Measurements from ENCODE around the gene SLC39A3. TPM values are rescaled to one million over a fixed set of nuclear protein-coding genes. Genes with fewer than 3 reads are reported as not detected.
A peak's percentile ranks its signal among the peaks of the same experiment; 100 is the strongest.
"Not testable (repeated sequence)": the region's sequence is repeated elsewhere in the genome, so short reads cannot be mapped to it uniquely, and the experiment has no call there.

Gene SLC39A3
- polyA plus RNA-seq, 4 donors = 10.7 to 39.1 (median 15.1) TPM

DNA sequence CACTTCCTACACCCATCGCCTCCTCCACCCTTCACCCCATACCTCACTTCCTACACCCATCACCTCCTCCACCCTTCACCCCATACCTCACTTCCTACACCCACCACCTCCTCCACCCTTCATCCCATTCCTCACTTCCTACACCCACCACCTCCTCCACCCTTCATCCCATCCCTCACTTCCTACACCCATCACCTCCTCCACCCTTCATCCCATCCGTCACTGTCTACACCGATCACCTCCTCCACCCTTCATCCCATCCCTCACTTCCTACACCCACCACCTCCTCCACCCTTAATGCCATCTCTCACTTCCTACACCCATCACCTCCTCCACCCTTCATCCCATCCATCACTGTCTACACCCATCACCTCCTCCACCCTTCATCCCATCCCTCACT, 26.6 kb downstream of the SLC39A3 start:
- FAIRE-seq; H3K36me3 ChIP-seq (ENCODE audit: control insufficient read depth in 3 of 3, insufficient read depth in 2 of 3, low read depth in 1 of 3, low read length in 3 of 3); H3K27ac ChIP-seq (ENCODE audit: low read depth in 1 of 3, low read length in 2 of 3); DNase-seq; H3K4me3 ChIP-seq (ENCODE audit: low read depth in 1 of 3, low read length in 3 of 3); H3K4me1 ChIP-seq (ENCODE audit: control insufficient read depth in 3 of 3, insufficient read depth in 2 of 3, low read depth in 1 of 3, low read length in 2 of 3): not testable (repeated sequence)
- Histone ChIP-seq H3K9me3 (ENCODE audit: control insufficient read depth in 2 of 2, insufficient read depth in 1 of 2, low read depth in 1 of 2, low read length in 1 of 2) (peaks cover 0 to 17% of the 10 kb centered on the region in 2 donors), H3K27me3 (ENCODE audit: control insufficient read depth in 3 of 3, insufficient read depth in 3 of 3, low read length in 3 of 3) (peaks cover 0 to 14% (median 3%) of the 10 kb centered on the region in 3 donors)
- 84 to 100% (median 92%) methylated on average over 3 of the region's 3 CpGs for WGBS, 3 donors

DNA sequence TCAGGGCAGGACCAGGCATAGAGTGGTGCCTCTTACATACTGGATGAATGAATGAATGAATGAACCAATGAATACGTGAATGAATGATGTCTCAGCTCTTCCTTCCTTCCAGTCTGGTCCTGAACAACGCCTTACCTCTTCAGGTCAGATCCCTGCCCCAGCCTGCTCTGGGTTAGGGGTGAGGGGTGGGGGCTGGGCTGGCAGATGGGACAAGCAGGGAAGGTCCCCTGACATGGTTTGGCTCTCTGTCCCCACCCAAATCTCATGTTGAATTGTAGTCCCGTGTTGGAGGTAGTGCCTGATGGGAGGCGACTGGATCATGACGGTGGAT, 28.0 kb downstream of the SLC39A3 start:
- Histone ChIP-seq H3K4me1 (ENCODE audit: control insufficient read depth in 3 of 3, insufficient read depth in 2 of 3, low read depth in 1 of 3, low read length in 2 of 3) (no peaks in the 10 kb centered on the region), H3K4me3 (ENCODE audit: low read depth in 1 of 3, low read length in 3 of 3) (no peak overlapping the region), H3K9me3 (ENCODE audit: control insufficient read depth in 2 of 2, insufficient read depth in 1 of 2, low read depth in 1 of 2, low read length in 1 of 2) (peaks cover 0 to 17% of the 10 kb centered on the region in 2 donors), H3K36me3 (ENCODE audit: control insufficient read depth in 3 of 3, insufficient read depth in 2 of 3, low read depth in 1 of 3, low read length in 3 of 3) (no peaks in the 10 kb centered on the region), H3K27ac (ENCODE audit: low read depth in 1 of 3, low read length in 2 of 3) (no peak overlapping the region), H3K27me3 (ENCODE audit: control insufficient read depth in 3 of 3, insufficient read depth in 3 of 3, low read length in 3 of 3) (peaks cover 0 to 8% (median 3%) of the 10 kb centered on the region in 3 donors)
- DNase-seq = no peak
- WGBS, 3 donors = 75 to 77% (median 77%) methylated on average over 5 of the region's 5 CpGs
- no peak for FAIRE-seq

DNA sequence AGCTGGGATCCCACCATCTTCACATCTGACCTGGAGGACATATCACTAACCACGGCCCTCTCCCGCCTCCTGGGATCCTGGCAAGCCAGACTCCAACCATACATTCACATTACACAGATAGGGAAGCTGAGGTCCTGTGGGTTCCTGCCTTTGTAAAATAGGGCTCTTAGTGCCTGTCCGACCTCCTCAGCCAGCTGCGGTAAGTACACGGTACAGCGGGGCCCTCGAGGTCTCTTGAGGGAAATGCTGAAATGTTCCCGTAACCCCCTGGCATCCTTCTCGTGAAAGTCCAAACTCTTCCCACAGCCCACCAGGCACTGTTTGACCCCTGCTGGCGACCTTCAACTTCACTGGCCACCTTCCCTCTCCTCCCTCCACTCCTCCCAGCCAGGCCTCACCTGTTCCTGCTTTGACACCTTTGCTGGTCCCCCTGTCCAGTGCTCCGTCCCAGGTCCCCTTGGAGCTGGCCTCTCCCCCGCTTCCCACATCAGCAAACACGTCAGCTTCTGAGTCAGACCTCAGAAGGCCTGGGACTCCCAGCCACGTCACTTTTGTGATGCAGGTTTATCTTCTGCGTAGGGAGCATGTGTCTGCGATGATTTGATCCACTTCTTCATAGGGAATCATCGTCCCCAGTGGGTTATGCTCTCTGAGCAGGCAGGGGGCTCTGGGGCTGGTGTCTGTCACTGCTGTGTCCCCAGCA, 28.5 kb downstream of the SLC39A3 start:
- peaks cover 0 to 17% of the 10 kb centered on the region in 2 donors for H3K9me3 ChIP-seq (ENCODE audit: control insufficient read depth in 2 of 2, insufficient read depth in 1 of 2, low read depth in 1 of 2, low read length in 1 of 2)
- no peak overlapping the region for H3K27ac ChIP-seq (ENCODE audit: low read depth in 1 of 3, low read length in 2 of 3)
- H3K27me3 ChIP-seq (ENCODE audit: control insufficient read depth in 3 of 3, insufficient read depth in 3 of 3, low read length in 3 of 3) = peaks cover 0 to 8% (median 3%) of the 10 kb centered on the region in 3 donors
- DNase-seq = no peak
- no peak for FAIRE-seq
- no peaks in the 10 kb centered on the region for H3K4me1 ChIP-seq (ENCODE audit: control insufficient read depth in 3 of 3, insufficient read depth in 2 of 3, low read depth in 1 of 3, low read length in 2 of 3)
- 62 to 68% (median 67%) methylated on average over 17 of the region's 17 CpGs for WGBS, 3 donors
- H3K36me3 ChIP-seq (ENCODE audit: control insufficient read depth in 3 of 3, insufficient read depth in 2 of 3, low read depth in 1 of 3, low read length in 3 of 3) = no peaks in the 10 kb centered on the region
- no peak overlapping the region for H3K4me3 ChIP-seq (ENCODE audit: low read depth in 1 of 3, low read length in 3 of 3)

DNA sequence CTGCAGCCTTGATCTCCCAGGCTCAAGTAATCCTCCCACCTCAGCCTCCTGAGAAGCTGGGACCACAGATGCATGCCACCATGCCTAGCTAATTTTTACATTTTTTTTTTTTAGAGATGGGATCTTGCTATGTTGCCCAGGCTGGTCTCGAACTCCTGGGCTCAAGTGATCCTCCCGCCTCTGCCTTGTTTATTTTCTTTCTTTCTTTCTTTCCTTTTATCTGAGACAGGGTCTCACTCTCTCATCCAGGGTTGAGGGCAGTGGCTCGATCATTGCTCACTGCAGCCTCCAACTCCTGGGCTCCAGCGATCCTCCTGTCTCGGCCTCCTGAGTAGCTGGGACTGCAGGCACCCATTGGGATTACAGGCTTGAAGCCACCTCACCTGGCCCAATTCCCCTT, 33.6 kb downstream of the SLC39A3 start:
- FAIRE-seq (no peak), DNase-seq (no peak)
- no peaks in the 10 kb centered on the region for H3K9me3 ChIP-seq (ENCODE audit: control insufficient read depth in 2 of 2, insufficient read depth in 1 of 2, low read depth in 1 of 2, low read length in 1 of 2)
- H3K27me3 ChIP-seq (ENCODE audit: control insufficient read depth in 3 of 3, insufficient read depth in 3 of 3, low read length in 3 of 3) = peaks cover 0 to 24% (median 0%) of the 10 kb centered on the region in 3 donors
- H3K27ac ChIP-seq (ENCODE audit: low read depth in 1 of 3, low read length in 2 of 3) = no peak overlapping the region
- WGBS, 3 donors = 94 to 97% (median 95%) methylated on average over 5 of the region's 5 CpGs
- H3K4me1 ChIP-seq (ENCODE audit: control insufficient read depth in 3 of 3, insufficient read depth in 2 of 3, low read depth in 1 of 3, low read length in 2 of 3) = peaks cover 0 to 2% (median 0%) of the 10 kb centered on the region in 3 donors
- no peaks in the 10 kb centered on the region for H3K36me3 ChIP-seq (ENCODE audit: control insufficient read depth in 3 of 3, insufficient read depth in 2 of 3, low read depth in 1 of 3, low read length in 3 of 3)
- no peak overlapping the region for H3K4me3 ChIP-seq (ENCODE audit: low read depth in 1 of 3, low read length in 3 of 3)

DNA sequence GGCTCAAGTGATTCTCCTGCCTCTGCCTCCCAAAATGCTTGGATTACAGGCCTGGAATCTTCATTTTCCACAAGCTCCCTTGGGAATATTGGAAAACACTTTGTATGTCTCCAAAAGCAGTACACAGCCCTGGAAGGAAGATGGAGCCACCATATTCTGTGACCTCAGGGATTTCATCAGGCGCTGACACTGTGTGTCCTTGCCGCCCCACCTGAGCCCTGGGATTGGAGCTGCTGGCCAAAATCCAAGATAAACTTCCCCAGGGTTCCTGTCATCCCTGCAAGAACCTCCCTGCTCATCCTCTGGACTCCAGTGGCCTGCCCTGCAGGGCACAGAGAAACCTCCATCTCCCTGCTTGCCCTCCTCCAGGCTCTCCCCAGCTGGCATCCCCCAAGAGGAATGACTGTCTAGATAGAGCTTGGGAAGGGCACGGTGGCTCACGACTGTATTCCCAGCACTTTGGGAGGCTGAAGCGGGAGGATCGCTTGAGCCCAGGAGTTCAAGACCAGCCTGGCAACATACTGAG, 36.1 kb downstream of the SLC39A3 start:
- 74 to 88% (median 79%) methylated on average over 6 of the region's 6 CpGs for WGBS, 3 donors
- DNase-seq (no peak), FAIRE-seq (no peak)
- Histone ChIP-seq H3K9me3 (ENCODE audit: control insufficient read depth in 2 of 2, insufficient read depth in 1 of 2, low read depth in 1 of 2, low read length in 1 of 2) (no peaks in the 10 kb centered on the region), H3K36me3 (ENCODE audit: control insufficient read depth in 3 of 3, insufficient read depth in 2 of 3, low read depth in 1 of 3, low read length in 3 of 3) (no peaks in the 10 kb centered on the region), H3K27me3 (ENCODE audit: control insufficient read depth in 3 of 3, insufficient read depth in 3 of 3, low read length in 3 of 3) (peaks cover 0 to 41% (median 0%) of the 10 kb centered on the region in 3 donors), H3K27ac (ENCODE audit: low read depth in 1 of 3, low read length in 2 of 3) (no peak overlapping the region), H3K4me3 (ENCODE audit: low read depth in 1 of 3, low read length in 3 of 3) (no peak overlapping the region), H3K4me1 (ENCODE audit: control insufficient read depth in 3 of 3, insufficient read depth in 2 of 3, low read depth in 1 of 3, low read length in 2 of 3) (peaks cover 0 to 2% (median 0%) of the 10 kb centered on the region in 3 donors)

DNA sequence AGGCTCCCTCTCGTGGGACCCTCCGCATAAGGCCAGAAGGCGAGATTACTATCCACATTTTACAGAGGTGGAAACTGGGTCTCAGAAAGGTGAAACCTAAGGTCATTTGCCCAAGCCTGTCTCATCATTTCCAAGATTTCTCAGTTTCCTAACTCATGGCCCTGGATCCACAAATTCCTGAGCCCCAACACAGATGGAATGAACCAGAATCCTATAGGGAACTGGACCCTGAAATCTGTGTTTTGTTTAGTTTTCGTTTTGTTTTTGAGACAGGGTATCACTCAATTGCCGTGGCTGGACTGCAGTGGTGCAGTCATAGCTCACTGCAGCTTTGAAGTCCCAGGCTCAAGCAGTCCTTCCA, 36.8 kb downstream of the SLC39A3 start:
- Histone ChIP-seq H3K4me1 (ENCODE audit: control insufficient read depth in 3 of 3, insufficient read depth in 2 of 3, low read depth in 1 of 3, low read length in 2 of 3) (peaks cover 0 to 2% (median 0%) of the 10 kb centered on the region in 3 donors), H3K27ac (ENCODE audit: low read depth in 1 of 3, low read length in 2 of 3) (no peak overlapping the region), H3K9me3 (ENCODE audit: control insufficient read depth in 2 of 2, insufficient read depth in 1 of 2, low read depth in 1 of 2, low read length in 1 of 2) (no peaks in the 10 kb centered on the region), H3K4me3 (ENCODE audit: low read depth in 1 of 3, low read length in 3 of 3) (no peak overlapping the region), H3K36me3 (ENCODE audit: control insufficient read depth in 3 of 3, insufficient read depth in 2 of 3, low read depth in 1 of 3, low read length in 3 of 3) (no peaks in the 10 kb centered on the region), H3K27me3 (ENCODE audit: control insufficient read depth in 3 of 3, insufficient read depth in 3 of 3, low read length in 3 of 3) (peaks cover 0 to 41% (median 0%) of the 10 kb centered on the region in 3 donors)
- WGBS, 3 donors = 72 to 81% (median 79%) methylated on average over 5 of the region's 5 CpGs
- no peak for FAIRE-seq
- DNase-seq = no peak

DNA sequence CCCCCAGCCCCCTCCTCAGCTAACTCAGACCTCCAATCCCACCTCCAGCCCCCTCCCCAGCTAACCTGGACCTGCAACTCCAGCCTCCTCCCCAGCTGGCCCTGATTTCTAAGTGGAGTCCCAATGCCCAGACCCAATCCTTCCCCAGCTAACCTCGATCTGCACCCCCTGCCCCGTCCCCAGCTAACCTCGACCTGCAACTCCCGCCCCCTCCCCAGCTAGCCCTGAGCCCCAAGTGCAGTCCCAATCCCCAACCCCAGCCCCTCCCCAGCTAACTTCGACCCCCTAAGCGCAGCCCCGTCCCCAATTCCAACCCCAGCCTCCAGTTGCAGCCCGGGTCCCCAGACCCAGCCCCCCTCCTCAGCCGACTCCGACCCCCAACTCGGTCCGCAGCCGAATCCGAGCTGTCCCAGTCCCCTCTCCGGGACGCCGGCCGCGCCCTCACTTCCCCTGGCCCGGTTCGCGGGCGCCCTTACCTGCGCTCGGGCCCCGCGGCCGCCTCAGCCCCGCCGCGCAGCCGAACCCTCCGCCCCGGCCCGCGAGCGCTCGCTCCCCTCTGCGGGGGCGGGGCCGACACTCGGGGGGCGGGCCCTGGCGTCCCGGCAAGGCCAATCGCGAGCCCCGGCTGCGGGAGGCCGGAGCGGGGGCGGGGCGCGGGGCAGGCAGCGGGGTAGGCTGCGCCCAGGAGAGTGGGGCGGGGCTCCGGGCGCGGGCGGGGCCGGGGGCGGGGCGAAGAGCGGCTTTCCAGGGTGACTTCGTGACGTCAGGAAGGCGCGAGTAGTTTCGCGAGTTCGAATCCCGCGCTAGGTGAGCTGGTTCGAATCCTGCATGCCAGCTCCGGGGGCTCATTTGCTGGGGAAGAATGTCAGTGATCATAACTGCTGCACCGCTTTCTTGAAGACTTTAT, 37.4 kb downstream of the SLC39A3 start, which contains the start of gene GNG7:
GNG7 (minus strand) TSS at position 525 of the 907 bp plus-strand sequence. CDS start 182,006 bp downstream, outside the sequence.
- Histone ChIP-seq H3K9me3 (ENCODE audit: control insufficient read depth in 2 of 2, insufficient read depth in 1 of 2, low read depth in 1 of 2, low read length in 1 of 2) (no peaks in the 10 kb centered on the region), H3K36me3 (ENCODE audit: control insufficient read depth in 3 of 3, insufficient read depth in 2 of 3, low read depth in 1 of 3, low read length in 3 of 3) (no peaks in the 10 kb centered on the region), H3K4me3 (ENCODE audit: low read depth in 1 of 3, low read length in 3 of 3) (peak within 1 kb of the TSS; percentile 44 to 87 (median 50)), H3K4me1 (ENCODE audit: control insufficient read depth in 3 of 3, insufficient read depth in 2 of 3, low read depth in 1 of 3, low read length in 2 of 3) (peaks cover 0 to 2% (median 0%) of the 10 kb centered on the region in 3 donors), H3K27ac (ENCODE audit: low read depth in 1 of 3, low read length in 2 of 3) (peak within 1 kb of the TSS in 1 of 3 donors; percentile 32), H3K27me3 (ENCODE audit: control insufficient read depth in 3 of 3, insufficient read depth in 3 of 3, low read length in 3 of 3) (peaks cover 0 to 41% (median 0%) of the 10 kb centered on the region in 3 donors)
- no peak for FAIRE-seq
- 2 to 4% (median 3%) methylated on average over 31 to 77 of the region's 77 CpGs for WGBS, 3 donors
- peak; percentile 84 to 90 for DNase-seq
